ENCODE data around the gene SCAMP2. TPM values are rescaled to one million over a fixed set of nuclear protein-coding genes. Genes with fewer than 3 reads are reported as not detected.

The SCAMP2 gene
- total RNA-seq, 1 experiment from 2014 or later: 55.8 TPM

DNA sequence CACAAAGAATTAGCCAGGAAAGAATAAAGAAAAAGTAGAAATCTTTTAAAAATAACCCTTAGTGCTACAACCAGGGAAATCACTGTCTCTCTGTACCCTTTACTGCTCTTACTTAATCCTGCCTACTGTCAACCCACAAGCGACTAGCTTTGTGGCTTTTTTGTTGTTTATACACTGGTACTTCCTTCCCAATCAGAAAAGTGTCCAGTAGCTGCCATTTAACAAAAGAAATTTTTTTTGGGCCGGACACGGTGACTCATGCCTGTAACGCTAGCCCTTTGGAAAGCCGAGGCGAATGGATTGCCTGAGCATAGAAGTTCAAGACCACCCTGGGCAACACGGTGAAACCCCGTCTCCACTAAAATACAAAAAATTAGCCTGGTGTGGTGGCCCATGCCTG lies 47.3 kb upstream of the SCAMP2 start:
- Histone ChIP-seq H3K9me2 (ENCODE audit: insufficient read depth) (no peaks in the 10 kb centered on the region), H3K27me3 (ENCODE audit: insufficient read depth, low read length) (no peaks in the 10 kb centered on the region), H3K9me3 (ENCODE audit: control insufficient read depth in 1 of 2, insufficient read depth in 1 of 2, low read depth in 1 of 2, low read length in 2 of 2) (no peaks in the 10 kb centered on the region), H3K79me2 (ENCODE audit: insufficient read depth, low read length) (peaks cover 25% of the 10 kb centered on the region; the same call in 1 of the 2 replicates), H3K27ac (ENCODE audit: low read depth, low read length) (no peak overlapping the region), H4K20me1 (ENCODE audit: insufficient read depth) (no peaks in the 10 kb centered on the region), H3K36me3 (ENCODE audit: control insufficient read depth in 1 of 2, insufficient read depth in 2 of 2, low read length in 2 of 2) (peaks cover 46 to 56% of the 10 kb centered on the region in 2 experiments), H3K4me1 (ENCODE audit: control insufficient read depth in 1 of 2, insufficient read depth in 2 of 2, low read length in 2 of 2) (no peaks in the 10 kb centered on the region), H3K4me3 (replicated peaks in 1 of 2; ENCODE audit: low read depth in 1 of 2, low read length in 2 of 2) (no peak overlapping the region), H2AFZ (ENCODE audit: low read depth, low read length, poor library complexity, severe bottlenecking) (no peak overlapping the region), H3K9ac (ENCODE audit: low read length) (no peak overlapping the region), H3K4me2 (ENCODE audit: low read length) (no peak overlapping the region)
- ChIA-PET CTCF (no interaction called here), POLR2A (interaction anchor here (1.4 kb wide), 1 partner anchor 8 kb away, joined by 3 read pairs; no protein-coding TSS in a partner anchor), RAD21 (ENCODE audit: low non-redundant PET in 1 of 2, low total read pairs in 2 of 2, uncharacterized antibody in 2 of 2, unreplicated experiment in 2 of 2) (interaction anchor here in 1 of 2 experiments (0.7 kb wide), 1 partner anchor 15 kb away, joined by 3 read pairs; no protein-coding TSS in a partner anchor)
- no TSS peak for BruUV-seq (replicated peaks)
- intact Hi-C loops (cut with micrococcal nuclease): no loop called here
- no peak for TF ChIP-seq EZH2 (IDR thresholded peaks at IDR 0.05)
- TF ChIP-seq, protein P1, sequence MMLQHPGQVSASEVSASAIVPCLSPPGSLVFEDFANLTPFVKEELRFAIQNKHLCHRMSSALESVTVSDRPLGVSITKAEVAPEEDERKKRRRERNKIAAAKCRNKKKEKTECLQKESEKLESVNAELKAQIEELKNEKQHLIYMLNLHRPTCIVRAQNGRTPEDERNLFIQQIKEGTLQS (IDR thresholded peaks at IDR 0.05): no peak
- TF ChIP-seq CEBPB (IDR thresholded peaks at IDR 0.05; ENCODE audit: low read depth): no peak
- TF ChIP-seq, protein P2, sequence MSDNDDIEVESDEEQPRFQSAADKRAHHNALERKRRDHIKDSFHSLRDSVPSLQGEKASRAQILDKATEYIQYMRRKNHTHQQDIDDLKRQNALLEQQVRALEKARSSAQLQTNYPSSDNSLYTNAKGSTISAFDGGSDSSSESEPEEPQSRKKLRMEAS (IDR thresholded peaks at IDR 0.05): no peak
- no peak for TF ChIP-seq RAD21 (IDR thresholded peaks at IDR 0.05; ENCODE audit: low read depth)
- no peak for TF ChIP-seq POLR2A (IDR thresholded peaks at IDR 0.05; ENCODE audit: borderline replicate concordance, extremely low read depth, insufficient read depth, insufficient read length)
- no peak for TF ChIP-seq ZFX (IDR thresholded peaks at IDR 0.05)
- no peak for TF ChIP-seq SRF (IDR thresholded peaks at IDR 0.05; ENCODE audit: low read depth)
- no peak for ATAC-seq
- no peak for DNase-seq (ENCODE audit: low read depth, low spot score)

DNA sequence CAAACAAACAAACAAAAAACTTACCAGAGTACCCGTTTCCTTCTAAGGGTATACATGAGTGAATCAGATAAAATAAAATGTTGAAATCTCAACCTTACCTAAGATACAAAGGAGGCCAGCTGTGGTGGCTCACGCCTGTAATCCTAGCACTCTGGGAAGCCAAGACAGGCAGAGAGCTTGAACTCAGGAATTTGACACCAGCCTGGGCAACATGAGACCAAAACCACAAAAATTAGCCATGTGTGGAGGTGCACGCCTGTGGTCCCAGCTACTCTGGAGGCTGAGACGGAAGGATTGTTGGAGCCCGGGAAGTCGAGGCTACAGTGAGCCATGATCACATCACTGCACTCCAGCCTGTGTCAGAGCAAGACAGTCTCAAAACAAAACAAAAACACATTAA lies 44.5 kb upstream of the SCAMP2 start:
- no TSS peak for BruUV-seq (replicated peaks)
- H4K20me1 ChIP-seq (ENCODE audit: insufficient read depth): no peaks in the 10 kb centered on the region
- H3K4me3 ChIP-seq (replicated peaks in 1 of 2; ENCODE audit: low read depth in 1 of 2, low read length in 2 of 2): no peak overlapping the region
- no peak overlapping the region for H3K4me2 ChIP-seq (ENCODE audit: low read length)
- no peaks in the 10 kb centered on the region for H3K27me3 ChIP-seq (ENCODE audit: insufficient read depth, low read length)
- H2AFZ ChIP-seq (ENCODE audit: low read depth, low read length, poor library complexity, severe bottlenecking): no peak overlapping the region
- peaks cover 34 to 49% of the 10 kb centered on the region in 2 experiments; a peak in 3 of 4 replicates for H3K36me3 ChIP-seq (ENCODE audit: control insufficient read depth in 1 of 2, insufficient read depth in 2 of 2, low read length in 2 of 2)
- no peaks in the 10 kb centered on the region for H3K9me2 ChIP-seq (ENCODE audit: insufficient read depth)
- TF ChIP-seq EZH2phosphoT487 (IDR thresholded peaks at IDR 0.05; ENCODE audit: borderline replicate concordance): no peak
- no peak for TF ChIP-seq ZFX (IDR thresholded peaks at IDR 0.05)
- TF ChIP-seq EGR1 (IDR thresholded peaks at IDR 0.05; ENCODE audit: low read depth): no peak
- TF ChIP-seq, protein P2 (IDR thresholded peaks at IDR 0.05): no peak
- no peak for TF ChIP-seq CEBPB (IDR thresholded peaks at IDR 0.05; ENCODE audit: low read depth)
- TF ChIP-seq, protein P1 (IDR thresholded peaks at IDR 0.05): no peak
- no peak for TF ChIP-seq SP1 (IDR thresholded peaks at IDR 0.05; ENCODE audit: low read depth)
- RAD21 ChIA-PET (ENCODE audit: low non-redundant PET in 1 of 2, low total read pairs in 2 of 2, uncharacterized antibody in 2 of 2, unreplicated experiment in 2 of 2): no interaction called here
- ATAC-seq (no peak; the same call in 1 of the 2 replicates), DNase-seq (ENCODE audit: low read depth, low spot score) (no peak)
- H3K4me1 ChIP-seq (ENCODE audit: control insufficient read depth in 1 of 2, insufficient read depth in 2 of 2, low read length in 2 of 2): no peaks in the 10 kb centered on the region
- POLR2A ChIA-PET: interaction anchor here (0.8 kb wide), 1 partner anchor 11 kb away, joined by 3 read pairs; the partner anchor contains the start of gene FAM219B
- no peaks in the 10 kb centered on the region for H3K9me3 ChIP-seq (ENCODE audit: control insufficient read depth in 1 of 2, insufficient read depth in 1 of 2, low read depth in 1 of 2, low read length in 2 of 2)
- CTCF ChIA-PET: interaction anchor here (1.0 kb wide), 1 partner anchor 11 kb away, joined by 3 read pairs; the partner anchor contains the start of gene FAM219B
- H3K27ac ChIP-seq (ENCODE audit: low read depth, low read length): no peak overlapping the region
- no peak overlapping the region for H3K9ac ChIP-seq (ENCODE audit: low read length)
- intact Hi-C loops (cut with micrococcal nuclease): no loop called here
- H3K79me2 ChIP-seq (ENCODE audit: insufficient read depth, low read length): 0 out of 2 replicates have a peak, but pooled peaks cover 4% of the 10 kb centered on the region

Measured in HCT116 (cell line).